Keratinocyte (primary cell): Measurements from ENCODE around the gene PLA2G2D. TPM values are rescaled to one million over a fixed set of nuclear protein-coding genes. Genes with fewer than 3 reads are reported as not detected.

Experiments
- DNase-seq: peaks from one replicate; pipeline ENCODE4 v3.0.0-alpha.2; 2011; ENCODE audit warnings: low read depth, missing footprints, low spot score
- FAIRE-seq: peaks from 2 replicates; lab custom pipeline; 2011; peaks lifted over from hg19 to GRCh38; lab: Jason Lieb, UNC
- H2AFZ ChIP-seq: 2 replicates; pipeline ENCODE4 v1.6.0; 2012; ENCODE audit warnings: low read length, control low read depth, inconsistent platforms; ENCODE audit not compliant: control insufficient read depth
- H3K27ac ChIP-seq: 2 replicates; pipeline ENCODE4 v1.5.1; 2011; ENCODE audit warnings: low read length; ENCODE audit not compliant: control insufficient read depth, insufficient read depth
- H3K27me3 ChIP-seq: 3 replicates; pipeline ENCODE4 v1.6.0; 2011; ENCODE audit warnings: low read length; ENCODE audit not compliant: control insufficient read depth, insufficient read depth; ENCODE audit errors: extremely low read depth
- H3K36me3 ChIP-seq, 2 experiments: 2 replicates in 1 of 2; 3 replicates in 1 of 2; pipeline ENCODE4 v1.5.1; 2011; ENCODE audit warnings: low read length in 2 of 2, mild to moderate bottlenecking in 1 of 2; ENCODE audit not compliant: control insufficient read depth in 2 of 2, insufficient read depth in 2 of 2; ENCODE audit errors: extremely low read depth in 1 of 2
- H3K4me1 ChIP-seq: 3 replicates; pipeline ENCODE4 v1.5.1; 2011; ENCODE audit warnings: low read length; ENCODE audit not compliant: control insufficient read depth, insufficient read depth; ENCODE audit errors: extremely low read depth
- H3K4me2 ChIP-seq: 3 replicates; pipeline ENCODE4 v1.6.0; 2011; ENCODE audit warnings: low read depth, low read length; ENCODE audit not compliant: control insufficient read depth, insufficient read depth; ENCODE audit errors: extremely low read depth
- H3K4me3 ChIP-seq, 3 experiments: fragments of 200-600 bp in 1 of 3; sonication (generic) in 1 of 3; 2 replicates in 2 of 3; 3 replicates in 1 of 3; pipeline ENCODE4 v1.5.1; 2011 to 2016; ENCODE audit warnings: low read length in 3 of 3, mild to moderate bottlenecking in 3 of 3, control low read depth in 2 of 3, inconsistent platforms in 1 of 3, low read depth in 1 of 3, mixed read lengths in 1 of 3, mixed run types in 1 of 3, moderate library complexity in 1 of 3; ENCODE audit not compliant: control insufficient read depth in 2 of 3, insufficient read depth in 2 of 3; ENCODE audit errors: extremely low read depth in 1 of 3
- H3K79me2 ChIP-seq: 2 replicates; pipeline ENCODE4 v1.6.0; 2012; ENCODE audit warnings: low read length; ENCODE audit not compliant: control insufficient read depth, insufficient read depth
- H3K9ac ChIP-seq: 3 replicates; pipeline ENCODE4 v1.6.0; 2011; ENCODE audit warnings: low read length; ENCODE audit not compliant: control insufficient read depth, insufficient read depth; ENCODE audit errors: extremely low read depth
- H3K9me1 ChIP-seq: 3 replicates; pipeline ENCODE4 v1.6.0; 2011; ENCODE audit warnings: low read length; ENCODE audit not compliant: control insufficient read depth, insufficient read depth; ENCODE audit errors: extremely low read depth
- H3K9me3 ChIP-seq: 2 replicates; pipeline ENCODE4 v1.5.1; 2012; ENCODE audit warnings: low read depth, low read length; ENCODE audit not compliant: control insufficient read depth
- H4K20me1 ChIP-seq: 3 replicates; pipeline ENCODE4 v1.6.0; 2011; ENCODE audit warnings: low read length; ENCODE audit not compliant: control insufficient read depth, insufficient read depth; ENCODE audit errors: extremely low read depth
- CTCF ChIP-seq, 3 experiments: IDR thresholded peaks in 1 of 3; conservative IDR thresholded peaks in 1 of 3; optimal IDR thresholded peaks in 1 of 3; 2 replicates in 2 of 3; 3 replicates in 1 of 3; pipeline versions ENCODE3 to v1.5.1; 2011; ENCODE audit warnings: low read length in 3 of 3, mild to moderate bottlenecking in 3 of 3, moderate library complexity in 2 of 3, control low read depth in 1 of 3, inconsistent platforms in 1 of 3; ENCODE audit not compliant: insufficient read depth in 2 of 3; ENCODE audit errors: extremely low read depth in 1 of 3
- EZH2 ChIP-seq: IDR thresholded peaks from one replicate; pipeline ENCODE4 v1.6.1; 2012; ENCODE audit warnings: inconsistent platforms, mild to moderate bottlenecking, low read length, moderate library complexity
- dilution Hi-C: fragments of 300-500 bp; cut with MboI; formaldehyde crosslinking; loops from one replicate; pipeline ENCODE4 v1.7.0; 2020; ENCODE audit warnings: low sequenced_read_pairs; ENCODE audit not compliant: extremely low pct_ligation_motif_present
- polyA plus RNA-seq, 5 experiments: library from polyadenylated mRNA; depleted of rRNA in 3 of 5; stranded (reverse) in 3 of 5; stranded (forward) in 1 of 5; unstranded in 1 of 5; fragments of >200 nt; gene quantifications; 1 replicate in 1 of 5; 2 replicates in 3 of 5; 3 replicates in 1 of 5; pipeline versions ENCODE4 v1.2.1 to v1.2.3, GENCODE V29; 2011 to 2012; ENCODE audit warnings: missing spikeins in 2 of 5, low read depth in 1 of 5, low replicate concordance in 1 of 5

PLA2G2D gene
- polyA plus RNA-seq, 1 donor (not counting 4 experiments of a cell fraction or from before 2014, with no cell fraction given) = not detected

- FAIRE-seq (no peak), DNase-seq (no peak)
- Histone ChIP-seq H3K4me3 (no peak overlapping the region), H3K27ac (no peak overlapping the region), H3K79me2 (no peaks in the 10 kb centered on the region), H2AFZ (no peak overlapping the region), H3K9ac (no peak overlapping the region), H3K4me2 (peak overlapping the region; percentile 31), H3K9me1 (no peaks in the 10 kb centered on the region), H3K4me1 (peaks cover 7% of the 10 kb centered on the region), H3K9me3 (no peaks in the 10 kb centered on the region), H3K36me3 (no peaks in the 10 kb centered on the region), H4K20me1 (no peaks in the 10 kb centered on the region), H3K27me3 (no peaks in the 10 kb centered on the region)
- dilution Hi-C loops = no loop called here
- TF ChIP-seq CTCF (optimal IDR thresholded peaks at IDR 0.05 in 1 of 3, IDR thresholded peaks at IDR 0.05 in 1 of 3, conservative IDR thresholded peaks at IDR 0.05 in 1 of 3; ENCODE audit: extremely low read depth in 1 of 3, insufficient read depth in 2 of 3, low read length in 3 of 3) = no peak
- no peak for TF ChIP-seq EZH2
These were observed 17.7 kb upstream of the PLA2G2D start for GRCh38 chr1:20137055-20137454.

- no peaks in the 10 kb centered on the region for H4K20me1 ChIP-seq
- DNase-seq = no peak
- peaks cover 7% of the 10 kb centered on the region for H3K4me1 ChIP-seq
- no peaks in the 10 kb centered on the region for H3K79me2 ChIP-seq
- TF ChIP-seq EZH2 (no peak), CTCF (optimal IDR thresholded peaks at IDR 0.05 in 1 of 3, IDR thresholded peaks at IDR 0.05 in 1 of 3, conservative IDR thresholded peaks at IDR 0.05 in 1 of 3; ENCODE audit: extremely low read depth in 1 of 3, insufficient read depth in 2 of 3, low read length in 3 of 3) (no peak)
- no peak overlapping the region for H3K4me2 ChIP-seq
- no peak overlapping the region for H3K4me3 ChIP-seq
- H3K36me3 ChIP-seq = no peaks in the 10 kb centered on the region
- H3K9me3 ChIP-seq = no peaks in the 10 kb centered on the region
- no peak overlapping the region for H3K9ac ChIP-seq
- H3K27me3 ChIP-seq = no peaks in the 10 kb centered on the region
- H2AFZ ChIP-seq = no peak overlapping the region
- FAIRE-seq = no peak
- dilution Hi-C loops = no loop called here
- no peak overlapping the region for H3K27ac ChIP-seq
- no peaks in the 10 kb centered on the region for H3K9me1 ChIP-seq
These were observed 16.9 kb upstream of the PLA2G2D start for GRCh38 chr1:20136249-20136648.
